HG03521 (cell line): ENCODE data around the gene BABAM2.

ENCODE experiments used
- ATAC-seq: cut with Tn5 transposase; IDR thresholded peaks from one replicate; pipeline ENCODE4 v1.9.1; 2021; ENCODE audit warnings: mild to moderate bottlenecking, moderate library complexity; ENCODE audit not compliant: unreplicated experiment

Gene BABAM2

DNA sequence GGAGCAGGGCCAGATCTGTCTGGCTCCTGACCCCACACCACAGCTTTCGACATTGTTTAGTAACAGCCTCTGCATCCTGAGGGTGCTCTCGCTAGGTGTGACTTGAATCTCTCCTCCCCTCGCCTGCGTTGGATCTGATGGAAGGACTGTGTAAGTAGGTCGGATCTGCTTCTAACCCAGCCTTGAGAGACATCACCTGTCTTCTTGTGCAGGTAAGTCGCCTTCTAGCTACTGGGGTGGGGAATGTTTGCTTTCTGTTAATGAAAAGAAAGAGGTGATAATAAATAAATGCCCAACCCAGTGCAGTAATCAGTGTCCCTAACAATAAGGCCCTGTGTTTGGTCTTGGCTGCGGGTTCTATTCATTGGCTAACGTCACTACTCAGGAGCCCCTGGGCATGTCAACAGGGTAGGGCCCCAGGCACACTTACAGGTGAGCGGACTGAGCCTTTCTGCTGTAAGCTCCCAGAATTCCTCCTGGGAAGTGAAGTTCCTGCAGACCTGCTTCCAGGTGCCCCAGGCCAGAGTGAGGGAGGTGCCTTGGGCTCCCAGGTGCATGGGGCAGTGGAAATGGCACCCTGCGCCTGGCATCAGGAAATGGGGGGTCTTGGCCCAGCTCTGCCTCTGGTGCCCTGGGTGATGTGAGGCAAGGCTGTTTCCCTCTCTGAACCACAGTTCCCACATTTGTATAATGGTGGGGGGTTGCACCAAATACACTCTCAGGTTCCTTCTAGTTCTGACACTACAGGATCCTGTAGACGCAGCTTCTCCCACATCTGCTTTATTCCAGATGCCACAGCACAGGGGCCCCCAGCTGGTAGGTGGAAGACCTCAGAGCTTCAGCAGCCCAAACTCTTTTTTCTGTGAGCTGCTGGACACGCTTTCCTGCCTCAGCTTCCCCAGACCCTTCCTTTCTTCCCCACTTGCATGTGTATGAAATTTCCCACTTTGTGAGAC, 491.0 kb downstream of the BABAM2 start:
- ATAC-seq: no peak

DNA sequence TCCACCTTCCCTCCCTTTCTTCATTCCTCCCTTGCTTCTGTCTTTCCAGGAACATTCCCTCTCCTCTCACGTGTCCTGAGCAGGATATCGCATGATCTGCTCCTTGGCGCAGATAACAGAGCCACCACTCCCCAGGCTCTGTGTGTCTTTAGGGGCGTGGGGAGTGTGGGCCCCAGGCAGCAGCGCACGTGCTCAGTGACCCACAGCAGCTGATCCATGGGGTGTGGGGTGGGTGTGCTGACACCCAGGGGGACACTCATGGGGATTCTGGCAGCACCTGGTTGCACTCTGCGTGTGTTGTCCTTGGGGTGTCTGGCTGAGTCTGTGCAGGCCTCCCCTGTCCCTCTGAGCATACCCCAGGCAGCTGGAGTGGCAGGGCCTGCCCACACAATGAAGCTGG, 492.2 kb downstream of the BABAM2 start:
- ATAC-seq: no peak

DNA sequence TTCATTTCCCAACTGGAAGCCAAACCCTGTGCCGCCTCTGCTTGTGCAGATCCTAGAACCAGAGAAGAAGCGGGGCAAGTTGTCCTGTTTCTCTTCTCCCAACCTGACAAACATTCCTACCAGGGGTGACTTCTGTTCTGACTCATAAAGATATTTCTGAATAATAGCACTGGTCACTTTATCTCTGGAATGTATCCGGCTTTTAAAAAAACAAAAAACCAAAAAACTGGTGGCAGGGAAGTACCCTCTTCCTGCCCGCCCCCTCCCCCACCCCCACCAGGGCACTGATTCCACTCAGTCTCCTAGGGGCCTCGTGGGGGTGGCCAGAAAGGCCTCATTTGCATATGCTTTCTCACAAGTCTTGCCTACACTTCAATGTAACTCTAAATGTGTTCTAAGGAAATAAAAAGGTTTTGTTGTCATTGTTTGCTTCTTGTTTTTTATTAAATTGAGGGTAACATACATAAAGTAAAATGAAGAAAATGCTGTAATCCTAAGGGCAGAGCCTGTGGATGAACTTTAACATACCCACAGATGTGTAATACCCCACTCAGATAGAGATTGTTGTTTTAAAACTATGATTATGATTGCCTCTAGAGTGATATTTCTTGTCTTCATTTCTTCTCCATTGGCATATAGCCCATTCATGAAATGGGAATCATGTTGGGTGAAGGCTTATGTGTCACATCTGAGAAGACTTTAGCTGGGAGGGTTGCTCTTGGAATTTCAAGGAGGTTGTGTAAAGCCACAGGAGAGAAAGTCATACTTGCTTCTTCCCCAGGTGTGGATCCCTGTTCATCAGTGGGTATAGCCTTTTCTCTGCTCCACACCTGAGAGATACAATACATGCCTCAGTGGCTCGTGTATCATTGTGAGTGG, 496.8 kb downstream of the BABAM2 start:
- ATAC-seq: no peak
